Measurements from ENCODE around the gene LYRM1.

LYRM1 gene

GRCh38 chr16:20871941-20872815 is 28.4 kb upstream of the LYRM1 start:
- no peak for DNase-seq (ENCODE audit: low spot score)

DNA sequence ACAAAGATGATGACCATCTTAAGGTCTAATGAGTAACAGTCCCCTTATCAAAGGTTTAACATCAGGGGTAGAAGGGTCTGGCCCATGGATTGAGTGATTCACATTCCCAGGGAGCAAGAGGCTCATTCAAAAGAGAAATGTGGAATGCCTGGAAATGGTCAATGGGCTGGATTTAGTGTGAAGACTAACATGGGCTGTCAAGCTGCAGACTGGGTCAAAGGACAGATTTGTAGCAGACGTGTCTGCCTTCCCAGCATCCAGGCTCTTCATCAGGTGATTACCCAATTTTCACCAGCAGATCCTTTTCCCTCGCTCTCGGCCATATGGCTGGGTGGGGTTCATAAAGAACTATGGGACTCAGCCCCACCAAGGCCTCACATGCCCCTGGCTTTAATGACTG is 27.2 kb upstream of the LYRM1 start:
- no peak for DNase-seq (ENCODE audit: low spot score)

GRCh38 chr16:20874088-20874581 is 26.4 kb upstream of the LYRM1 start:
- no peak for DNase-seq (ENCODE audit: low spot score)

DNA sequence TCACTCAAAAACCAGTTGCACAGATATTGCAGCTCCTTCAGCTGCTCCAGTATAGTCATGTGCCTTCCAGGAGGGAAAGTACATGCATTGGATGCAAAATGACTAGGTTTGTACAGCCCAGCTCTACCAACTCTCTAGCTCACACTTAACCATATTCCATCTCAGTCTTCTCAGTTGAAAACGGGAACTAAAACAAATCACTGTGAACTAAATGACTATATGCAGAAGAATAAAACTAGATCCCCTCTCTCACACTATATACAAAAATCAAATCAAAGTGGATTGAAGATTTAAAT is 25.3 kb upstream of the LYRM1 start:
- no peak for DNase-seq (ENCODE audit: low spot score)

GRCh38 chr16:20878682-20879147 is 21.9 kb upstream of the LYRM1 start:
- no peak for DNase-seq (ENCODE audit: low spot score)

DNA sequence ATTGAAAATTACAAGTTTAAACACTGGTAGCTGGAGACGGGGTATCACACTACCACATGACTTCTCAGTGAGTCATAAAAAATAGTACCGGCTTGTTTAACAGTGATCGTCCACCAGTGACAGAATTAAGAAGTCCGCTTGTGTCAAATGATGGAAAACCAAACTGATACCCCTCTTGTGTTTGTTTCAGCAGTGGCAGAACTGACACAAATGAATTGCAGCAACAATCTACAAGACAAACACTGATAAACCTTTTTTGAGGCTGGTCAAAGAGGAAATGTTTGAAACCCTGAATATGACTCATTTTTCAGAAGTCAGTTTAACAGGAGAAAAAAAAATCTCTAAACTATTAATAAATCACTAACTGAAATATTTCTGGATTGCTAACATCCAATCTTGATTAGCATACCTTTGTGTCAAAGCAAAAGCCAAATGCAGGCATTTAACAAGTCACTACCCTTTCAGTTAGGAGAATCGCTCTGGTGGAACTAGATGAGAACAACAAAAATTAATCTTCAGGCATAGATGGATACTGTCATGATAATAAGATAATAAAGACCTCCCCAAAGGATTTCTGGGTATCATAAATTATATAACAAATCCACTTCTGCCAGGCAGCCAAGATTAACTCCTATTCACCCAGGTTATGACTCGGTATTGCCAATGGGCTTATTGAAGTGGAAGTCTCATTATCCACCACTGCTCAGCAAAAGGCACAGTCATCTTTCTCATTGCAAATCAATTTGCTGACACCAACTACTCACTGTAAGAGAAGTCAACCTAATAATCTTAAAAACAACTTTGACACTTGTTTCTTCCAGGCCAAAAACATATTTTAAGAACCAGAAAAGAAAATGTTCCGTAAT is 21.2 kb upstream of the LYRM1 start:
- no peak for DNase-seq (ENCODE audit: low spot score)

DNA sequence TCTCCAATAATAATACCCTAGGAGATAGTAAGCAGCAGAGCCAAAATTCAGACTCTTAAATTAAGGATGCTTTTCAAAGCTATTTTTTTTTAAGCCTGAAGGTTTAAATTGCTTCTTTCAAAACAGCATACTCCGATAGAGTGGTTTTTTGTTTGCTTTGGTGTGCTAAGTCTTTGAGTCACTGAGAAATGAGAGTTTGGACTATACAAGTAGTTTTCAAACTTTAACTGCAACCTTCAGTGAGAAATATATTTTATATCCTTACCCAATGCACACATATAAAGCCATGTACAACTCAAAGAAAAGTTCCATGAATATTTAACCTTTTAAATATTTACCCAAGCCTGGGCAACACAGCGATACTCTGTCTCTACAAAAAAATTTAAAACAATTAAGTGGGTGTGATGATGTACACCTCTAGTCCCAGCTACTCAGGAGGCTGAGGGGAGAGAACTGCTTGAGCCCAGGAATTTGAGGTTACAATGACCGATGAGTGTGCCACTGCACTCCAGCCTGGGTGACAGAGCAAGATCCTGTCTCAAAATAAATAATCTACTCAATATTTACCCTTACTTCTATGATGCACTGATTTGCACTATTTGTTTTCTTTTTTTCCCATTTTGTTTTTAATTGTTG is 19.6 kb upstream of the LYRM1 start:
- no peak for DNase-seq (ENCODE audit: low spot score)

DNA sequence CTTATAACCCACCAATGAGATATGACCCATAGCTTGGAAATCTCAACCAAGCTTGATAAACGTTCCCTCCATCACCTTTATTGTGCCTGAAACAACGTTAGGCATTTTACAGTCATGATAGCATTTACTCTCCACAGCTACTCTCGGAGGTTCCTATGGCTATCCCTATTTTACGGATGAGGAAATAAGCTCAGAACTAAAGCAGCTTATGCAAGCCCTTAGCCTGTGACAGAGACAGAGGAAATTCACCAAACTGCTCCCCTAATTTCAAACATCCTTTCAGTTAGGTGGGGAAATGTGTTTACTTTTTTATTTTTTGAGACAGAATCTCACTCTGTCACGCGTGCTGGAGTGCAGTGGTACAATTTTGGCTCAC is 19.1 kb upstream of the LYRM1 start:
- no peak for DNase-seq (ENCODE audit: low spot score)

- no peak for DNase-seq (ENCODE audit: low spot score)
These were observed 16.9 kb upstream of the LYRM1 start for GRCh38 chr16:20883554-20884239.

DNA sequence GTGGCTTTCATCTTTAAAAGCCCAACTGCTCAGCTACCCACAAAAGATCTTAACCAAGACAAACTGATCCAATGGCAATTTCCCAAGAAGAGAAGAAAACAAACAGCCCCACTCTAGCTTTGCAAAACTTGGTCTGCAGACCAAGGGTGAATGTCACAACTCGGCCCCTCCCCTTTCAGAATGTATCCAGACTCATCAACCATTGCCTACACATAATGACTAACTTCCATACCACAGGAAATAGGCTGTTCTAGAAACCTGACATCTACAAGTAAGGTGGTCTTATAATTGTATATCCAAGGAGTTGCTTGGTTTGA is 16.4 kb upstream of the LYRM1 start:
- peak; percentile 45 for DNase-seq (ENCODE audit: low spot score)

GRCh38 chr16:20886320-20886719 is 14.3 kb upstream of the LYRM1 start:
- no peak for DNase-seq (ENCODE audit: low spot score)

GRCh38 chr16:20887207-20887606 is 13.4 kb upstream of the LYRM1 start:
- no peak for DNase-seq (ENCODE audit: low spot score)

GRCh38 chr16:20889625-20890275 is 10.8 kb upstream of the LYRM1 start:
- DNase-seq (ENCODE audit: low spot score), result no peak

- DNase-seq (ENCODE audit: low spot score), result no peak
These were observed 6.2 kb upstream of the LYRM1 start for GRCh38 chr16:20894388-20894787.

GRCh38 chr16:20897253-20897897 is 3.2 kb upstream of the LYRM1 start:
- DNase-seq (ENCODE audit: low spot score), result no peak

DNA sequence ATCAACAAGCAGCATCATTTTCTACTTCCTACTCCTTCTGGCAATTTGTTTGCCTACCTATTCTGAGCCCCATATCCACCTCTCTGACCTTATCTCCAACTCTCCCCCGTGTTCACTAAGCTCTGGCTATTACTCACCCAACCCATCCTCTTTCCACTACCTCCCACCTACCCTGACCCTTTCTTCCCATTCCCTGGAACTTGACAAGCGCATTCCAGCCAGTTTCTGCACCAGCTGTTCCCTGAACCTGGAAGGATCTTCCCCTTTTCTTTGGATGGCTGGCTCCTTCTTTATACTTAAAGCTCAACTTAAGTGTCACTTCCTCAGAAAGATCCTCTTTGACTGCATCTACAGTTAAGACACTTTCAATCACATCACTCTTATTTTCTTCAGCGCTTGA is 2.6 kb upstream of the LYRM1 start:
- no peak for DNase-seq (ENCODE audit: low spot score)

GRCh38 chr16:20899071-20899470 is 1.5 kb upstream of the LYRM1 start:
- no peak for DNase-seq (ENCODE audit: low spot score)

DNA sequence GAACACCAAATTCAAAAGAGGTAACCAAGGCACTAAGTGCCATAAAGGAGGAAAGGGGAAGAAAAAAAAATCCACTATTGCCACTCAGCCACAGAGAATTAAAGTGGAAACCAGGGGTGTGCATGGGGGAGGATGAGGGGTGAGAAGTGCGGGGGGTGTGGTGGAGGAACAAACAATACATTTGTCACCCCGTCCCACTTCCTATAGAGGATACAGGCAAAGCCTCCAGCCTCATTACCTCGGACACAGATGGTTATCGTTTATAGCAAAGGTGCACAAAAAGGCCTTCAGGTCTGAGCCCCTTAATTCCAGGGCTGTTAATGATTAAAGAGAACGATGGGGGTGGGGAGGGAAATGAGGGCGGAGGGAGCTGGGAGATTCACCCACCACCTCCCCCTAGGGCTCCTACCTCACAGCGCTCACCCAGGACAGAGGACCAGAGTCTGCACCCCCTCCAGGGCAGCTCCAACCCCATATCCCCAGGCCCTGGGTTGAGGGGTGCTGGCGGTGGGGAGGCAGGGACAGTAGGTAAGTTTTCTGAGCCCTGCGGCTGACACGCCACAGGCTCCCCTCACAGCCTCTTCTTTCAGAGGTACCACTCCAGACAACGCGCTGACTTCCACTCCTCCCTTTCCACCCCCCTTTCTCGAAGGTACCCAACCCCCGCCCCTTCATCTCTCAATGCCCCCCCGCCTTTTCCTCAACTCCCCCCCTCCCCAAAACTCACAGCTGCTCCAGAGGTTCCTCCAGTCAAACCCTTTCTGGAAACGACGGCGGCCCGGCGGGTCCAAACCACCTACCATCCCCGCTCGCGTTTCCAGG is 883 bp upstream of the LYRM1 start:
- no peak for DNase-seq (ENCODE audit: low spot score)

GRCh38 chr16:20901068-20901435 is 481 bp downstream of the LYRM1 start:
- no peak for DNase-seq (ENCODE audit: low spot score)

- no peak for DNase-seq (ENCODE audit: low spot score)
These were observed 1.0 kb downstream of the LYRM1 start for GRCh38 chr16:20901436-20902112.
